Measurements from ENCODE around the gene MAFB. TPM values are rescaled to one million over a fixed set of nuclear protein-coding genes. Genes with fewer than 3 reads are reported as not detected.

Gene MAFB
- total RNA-seq, 1 experiment from 2014 or later: 0.85 TPM

GRCh38 chr20:40664891-40665290 lies 24.1 kb downstream of the MAFB start:
- no peak overlapping the region; a peak in 1 of 5 replicates for H3K4me3 Mint-ChIP-seq
- Histone ChIP-seq H4K8ac (replicated peaks; ENCODE audit: insufficient read length, low read depth, low read length) (no peak overlapping the region), H3K27me3 (ENCODE audit: insufficient read depth, low read length) (no peaks in the 10 kb centered on the region), H2BK15ac (ENCODE audit: low read depth, low read length) (no peak overlapping the region), H3K9me3 (ENCODE audit: control insufficient read depth, low read depth, low read length) (no peaks in the 10 kb centered on the region), H4K20me1 (ENCODE audit: control insufficient read depth, insufficient read depth, insufficient read length) (no peaks in the 10 kb centered on the region), H3K4me1 (ENCODE audit: insufficient read depth, low read length) (no peaks in the 10 kb centered on the region), H2BK12ac (ENCODE audit: insufficient read length, low read depth, low read length) (no peak overlapping the region), H4K91ac (ENCODE audit: insufficient read length, low read depth, low read length) (no peak overlapping the region), H2AK5ac (ENCODE audit: insufficient read length, low read length) (no peak overlapping the region), H3K14ac (ENCODE audit: insufficient read depth, low read length) (no peak overlapping the region), H3T11ph (ENCODE audit: low read length) (no peak overlapping the region), H3K23me2 (ENCODE audit: insufficient read length, low read depth, low read length, poor library complexity, severe bottlenecking) (no peaks in the 10 kb centered on the region), H3K23ac (ENCODE audit: insufficient read length, low read depth, low read length) (no peak overlapping the region), H3K79me1 (ENCODE audit: insufficient read depth, low read depth, low read length, poor library complexity, severe bottlenecking) (no peaks in the 10 kb centered on the region), H2AFZ (ENCODE audit: low read length) (no peak overlapping the region), H3K4ac (ENCODE audit: low read depth, low read length) (no peak overlapping the region), H3K27ac (ENCODE audit: insufficient read length, low read depth, low read length) (no peak overlapping the region), H3K9ac (ENCODE audit: extremely low read depth, insufficient read length, low read length) (no peak overlapping the region), H2BK20ac (ENCODE audit: low read depth, low read length, poor library complexity, severe bottlenecking) (no peak overlapping the region), H4K5ac (ENCODE audit: insufficient read length, low read depth, low read length) (no peak overlapping the region), H3K18ac (ENCODE audit: insufficient read length, low read depth, low read length) (no peak overlapping the region), H2BK120ac (ENCODE audit: low read depth, low read length, poor library complexity, severe bottlenecking) (no peak overlapping the region), H2BK5ac (ENCODE audit: insufficient read length, low read length) (no peak overlapping the region), H3K79me2 (ENCODE audit: insufficient read depth, low read length) (no peaks in the 10 kb centered on the region), H3K56ac (ENCODE audit: insufficient read length, low read depth, low read length) (no peak overlapping the region), H3K4me2 (ENCODE audit: insufficient read depth, insufficient read length, low read length) (no peak overlapping the region)
- no peak for TF ChIP-seq CTCF (conservative IDR thresholded peaks at IDR 0.05)
- H3K27me3 Mint-ChIP-seq (ENCODE audit: low read depth): peaks cover 3% of the 10 kb centered on the region
- no peak overlapping the region for H3K27ac Mint-ChIP-seq
- H3K36me3 Mint-ChIP-seq (ENCODE audit: insufficient read depth in 1 of 3, low read depth in 3 of 3): no peaks in the 10 kb centered on the region
- H3K4me1 Mint-ChIP-seq: peaks cover 6 to 14% of the 10 kb centered on the region in 2 experiments
- no peaks in the 10 kb centered on the region; a peak in 1 of 5 replicates for H3K9me3 Mint-ChIP-seq
- no peak for DNase-seq
- WGBS (ENCODE audit: extremely low coverage, insufficient read length, low lambda C conversion rate): 100% methylated on average over 2 of the region's 5 CpGs
